Measurements from ENCODE around the gene PIK3C3. TPM values are rescaled to one million over a fixed set of nuclear protein-coding genes. Genes with fewer than 3 reads are reported as not detected.

PIK3C3 gene
- total RNA-seq, 1 donor from 2014 or later, result 62.2 TPM

GRCh38 chr18:42028247-42028832 lies 73.3 kb downstream of the PIK3C3 start:
- peak; percentile 87 for TF ChIP-seq CTCF (conservative IDR thresholded peaks at IDR 0.05; ENCODE audit: low read depth, low read length)
- no peak overlapping the region for H3K4me3 ChIP-seq (ENCODE audit: low read depth, low read length)
- no peak for DNase-seq (ENCODE audit: low read depth)

GRCh38 chr18:42029092-42029491 lies 74.1 kb downstream of the PIK3C3 start:
- TF ChIP-seq CTCF (conservative IDR thresholded peaks at IDR 0.05; ENCODE audit: low read depth, low read length), result no peak
- no peak for DNase-seq (ENCODE audit: low read depth)
- H3K4me3 ChIP-seq (ENCODE audit: low read depth, low read length), result no peak overlapping the region

- H3K4me3 ChIP-seq (ENCODE audit: low read depth, low read length), result no peak overlapping the region
- no peak for DNase-seq (ENCODE audit: low read depth)
- peak; percentile 90 for TF ChIP-seq CTCF (conservative IDR thresholded peaks at IDR 0.05; ENCODE audit: low read depth, low read length)
These were observed 75.7 kb downstream of the PIK3C3 start for GRCh38 chr18:42030586-42031182.

GRCh38 chr18:42032447-42032846 lies 77.4 kb downstream of the PIK3C3 start:
- TF ChIP-seq CTCF (conservative IDR thresholded peaks at IDR 0.05; ENCODE audit: low read depth, low read length), result no peak
- no peak for DNase-seq (ENCODE audit: low read depth)
- no peak overlapping the region for H3K4me3 ChIP-seq (ENCODE audit: low read depth, low read length)

GRCh38 chr18:42033137-42033810 lies 78.2 kb downstream of the PIK3C3 start:
- no peak for TF ChIP-seq CTCF (conservative IDR thresholded peaks at IDR 0.05; ENCODE audit: low read depth, low read length)
- H3K4me3 ChIP-seq (ENCODE audit: low read depth, low read length), result no peak overlapping the region
- DNase-seq (ENCODE audit: low read depth), result no peak

GRCh38 chr18:42038936-42039335 lies 83.9 kb downstream of the PIK3C3 start:
- H3K4me3 ChIP-seq (ENCODE audit: low read depth, low read length), result no peak overlapping the region
- DNase-seq (ENCODE audit: low read depth), result peak; percentile 98
- no peak for TF ChIP-seq CTCF (conservative IDR thresholded peaks at IDR 0.05; ENCODE audit: low read depth, low read length)

All from epithelial cell of proximal tubule (primary cell).